Kidney tubule cell (primary cell): ENCODE results near the gene ECE1.

Experiments used
- DNase-seq: peaks from one replicate; pipeline ENCODE4 v3.0.0-alpha.2; 2018; ENCODE audit warnings: low spot score

Gene ECE1

DNA sequence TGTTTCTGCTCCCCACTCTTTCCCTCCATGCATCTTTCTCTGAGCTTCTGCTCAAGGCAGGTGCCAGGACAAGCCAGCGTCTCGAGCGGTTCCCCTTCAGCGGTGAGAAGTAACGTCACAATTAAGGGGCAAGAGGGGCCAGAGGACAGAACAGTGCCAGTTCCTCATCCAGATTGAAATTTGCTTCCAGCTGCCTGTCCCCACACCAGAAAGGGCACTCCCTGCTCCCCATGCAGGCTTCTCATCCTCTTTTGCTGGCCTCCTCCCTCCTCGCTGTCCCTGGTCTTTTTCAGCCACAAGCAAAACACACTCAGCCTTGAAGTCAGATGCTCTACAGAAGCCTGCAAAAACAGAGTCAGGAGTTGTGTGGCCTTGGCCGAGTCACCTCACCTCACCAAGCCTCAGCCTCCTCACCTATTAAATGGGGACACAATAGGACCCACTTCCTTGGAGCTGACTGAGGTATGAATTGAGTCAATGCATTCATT is 35.0 kb upstream of the ECE1 start:
- DNase-seq, result peak; percentile 61

DNA sequence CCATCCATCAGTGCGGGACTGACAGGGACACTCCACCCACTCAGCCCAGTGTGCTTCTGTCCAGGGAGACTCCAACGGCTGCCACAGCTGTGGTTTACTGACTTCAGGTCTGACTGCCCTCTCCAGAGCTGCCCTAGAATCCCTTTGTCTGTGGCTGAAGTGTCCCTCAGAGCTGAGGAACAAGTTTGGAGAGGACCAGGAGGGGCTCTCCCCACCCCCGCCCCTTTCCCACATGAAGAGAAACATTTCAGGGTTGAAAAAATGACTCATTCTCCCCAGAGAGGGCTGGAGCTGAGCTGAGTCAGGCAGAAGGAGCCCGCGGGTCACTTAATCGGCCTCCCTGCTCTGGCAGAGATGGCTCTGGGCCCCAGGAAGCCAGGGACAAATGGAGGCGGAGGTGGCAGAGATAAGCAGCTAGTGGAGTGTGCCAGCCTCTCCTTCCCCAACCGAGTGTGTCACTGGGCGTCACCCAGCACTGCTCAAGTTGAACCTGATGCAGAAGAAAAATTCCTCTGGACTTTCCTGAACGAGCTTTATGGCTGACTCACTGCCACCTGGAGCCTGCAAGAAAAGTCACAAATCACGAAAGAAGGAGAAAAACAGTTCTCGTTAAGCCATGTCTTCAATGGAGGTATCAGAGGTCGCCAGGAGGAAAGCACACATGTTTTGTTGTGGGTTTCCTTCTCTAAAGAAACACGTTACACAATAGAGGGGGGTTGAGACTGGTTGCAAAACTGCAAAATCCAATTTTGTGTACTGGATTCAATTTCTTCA is 34.3 kb upstream of the ECE1 start:
- DNase-seq, result peak; percentile 99

DNA sequence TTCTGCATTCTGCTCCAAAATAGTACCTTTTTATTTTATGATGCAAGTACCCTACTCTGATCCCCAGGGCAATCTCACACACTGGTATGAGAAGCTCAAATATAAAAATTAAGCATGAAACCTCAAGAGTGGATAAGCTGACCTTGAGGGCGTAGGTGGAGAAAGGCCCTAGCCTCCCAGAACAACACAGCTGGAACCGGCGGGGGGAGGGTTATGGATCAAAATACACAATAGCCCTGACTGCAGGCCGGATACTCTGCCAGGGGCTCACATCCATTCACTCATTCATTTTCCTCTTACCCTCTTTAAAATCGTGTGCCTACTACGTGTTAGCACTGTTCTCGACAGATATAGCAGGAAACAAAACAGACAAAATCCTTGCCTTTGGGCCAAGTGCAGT is 32.8 kb upstream of the ECE1 start:
- DNase-seq, result no peak

DNA sequence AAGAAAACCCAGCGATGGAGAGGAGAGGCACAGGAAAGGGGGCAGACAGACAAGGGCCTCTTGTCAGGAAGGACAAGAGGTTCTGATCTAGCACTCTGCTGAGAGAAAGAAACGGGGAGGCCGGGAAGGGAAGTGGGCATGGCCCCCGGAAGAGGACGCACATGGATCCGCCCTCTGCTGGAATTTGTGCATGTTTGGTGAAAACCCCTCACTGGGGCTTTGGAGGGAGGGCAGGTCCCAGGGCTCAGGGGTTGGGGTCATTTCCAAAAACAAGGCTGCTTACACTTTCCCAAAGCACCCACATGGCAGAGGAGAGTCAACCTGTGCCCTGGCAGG is 32.4 kb upstream of the ECE1 start:
- no peak for DNase-seq

DNA sequence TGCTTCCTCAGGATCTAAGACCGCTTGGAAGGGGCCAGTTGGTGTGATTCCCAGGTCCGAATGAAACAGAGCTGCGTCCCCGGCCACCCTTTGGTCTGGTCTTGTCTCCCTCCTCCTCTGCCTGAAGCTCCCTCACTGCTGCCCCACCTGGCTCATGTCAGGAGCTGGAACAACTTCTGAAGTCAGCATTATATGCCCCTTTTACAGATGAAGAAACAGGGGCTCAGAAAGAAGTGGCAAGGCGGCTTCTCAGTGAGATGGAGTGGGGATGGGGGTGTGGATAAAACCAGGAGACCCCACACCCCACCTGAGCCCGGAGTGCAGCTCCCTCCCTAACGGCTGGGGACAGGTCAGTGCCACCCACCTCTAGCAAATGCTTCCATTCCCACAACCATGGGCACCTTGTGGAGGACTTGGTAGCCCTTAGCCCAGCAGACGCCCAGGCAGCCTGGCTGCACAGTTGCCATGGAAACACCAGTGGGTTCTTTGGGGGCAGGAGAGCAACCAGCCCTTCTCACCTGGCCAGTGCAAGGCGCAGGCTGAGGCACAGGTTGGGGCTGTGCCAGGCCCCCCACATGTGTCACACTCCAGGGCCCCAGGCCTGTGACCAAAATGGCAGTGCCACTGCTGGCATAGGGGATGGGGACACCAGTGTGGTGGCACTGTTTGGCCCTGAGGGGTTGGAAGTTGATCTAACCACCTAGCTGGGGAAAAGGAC is 31.9 kb upstream of the ECE1 start:
- DNase-seq, result no peak

DNA sequence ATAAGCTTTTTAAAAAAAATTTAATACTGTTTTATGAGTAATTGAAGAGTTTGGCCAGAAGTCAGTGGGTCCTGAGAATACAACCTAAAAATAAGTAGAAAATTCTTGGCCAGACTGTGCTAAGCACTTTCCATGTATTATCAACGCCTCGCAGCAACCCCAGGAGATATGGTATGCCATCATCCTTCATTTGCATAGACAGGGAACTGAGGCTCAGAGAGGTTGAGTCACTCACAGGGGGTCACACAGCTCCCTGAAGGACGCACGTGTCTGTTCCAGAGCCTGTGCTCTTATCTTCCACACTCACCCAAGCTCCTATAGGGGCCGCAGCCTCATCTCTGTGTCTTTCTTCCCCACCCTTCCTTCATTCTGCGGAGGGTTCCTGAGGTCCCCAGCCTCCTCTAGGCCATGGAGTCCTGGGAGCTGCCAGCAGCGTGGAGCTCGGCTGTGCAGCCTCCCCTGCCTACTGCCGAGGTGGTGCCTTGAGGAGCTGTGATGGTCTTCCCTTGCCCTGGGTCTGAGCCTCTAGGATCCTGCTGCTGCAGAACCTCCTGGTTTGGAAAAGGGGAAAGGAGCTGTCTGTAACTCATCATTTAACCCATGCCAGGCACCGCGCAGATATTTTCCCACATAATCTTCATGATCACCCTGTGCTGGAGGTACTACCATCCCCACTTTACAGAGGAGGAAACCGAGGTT is 30.3 kb upstream of the ECE1 start:
- no peak for DNase-seq

DNA sequence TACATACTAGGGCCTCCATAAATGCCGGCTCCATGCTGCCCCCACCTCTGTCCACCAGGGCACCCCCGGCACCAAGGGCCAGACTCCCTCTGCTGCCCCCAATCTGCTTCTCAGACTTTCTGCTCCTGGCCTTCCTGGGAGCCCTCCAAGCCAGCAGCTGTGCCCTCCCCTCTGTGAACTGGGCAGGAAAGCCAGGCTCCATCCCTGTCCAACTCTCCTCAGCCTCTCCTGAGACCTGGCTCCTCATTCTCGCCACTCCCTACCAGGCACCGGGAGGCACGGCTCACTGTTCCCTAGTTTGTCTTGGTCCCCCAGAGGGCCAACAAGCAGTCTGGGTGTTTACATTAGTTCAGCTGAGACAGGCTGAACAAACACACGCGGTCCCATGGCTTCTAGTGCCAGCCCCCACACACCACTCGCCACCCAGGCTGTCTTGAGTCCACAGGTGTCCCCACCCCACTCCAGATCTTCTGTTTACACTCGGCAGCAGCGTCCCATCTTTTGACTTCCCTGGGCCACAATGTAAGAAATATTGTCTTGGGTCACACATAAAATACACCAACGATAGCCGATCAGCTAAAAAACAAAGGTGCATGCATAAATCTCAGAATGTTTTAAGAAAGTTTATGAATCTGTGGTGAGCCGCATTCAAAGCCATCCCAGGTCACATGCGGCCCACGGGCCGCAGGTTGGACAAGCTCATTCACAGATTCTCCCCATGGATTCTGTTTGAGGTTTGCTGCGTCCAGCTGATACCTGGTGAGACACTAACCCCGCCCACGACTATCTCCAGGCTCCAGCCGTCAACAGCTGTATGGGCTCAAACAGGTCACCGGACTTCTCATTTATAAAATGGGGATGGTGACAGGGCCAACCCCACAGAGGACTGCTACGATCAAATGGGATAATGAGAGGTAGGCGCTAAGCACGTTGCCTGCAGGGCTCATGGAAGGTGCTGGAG is 29.5 kb upstream of the ECE1 start:
- no peak for DNase-seq

DNA sequence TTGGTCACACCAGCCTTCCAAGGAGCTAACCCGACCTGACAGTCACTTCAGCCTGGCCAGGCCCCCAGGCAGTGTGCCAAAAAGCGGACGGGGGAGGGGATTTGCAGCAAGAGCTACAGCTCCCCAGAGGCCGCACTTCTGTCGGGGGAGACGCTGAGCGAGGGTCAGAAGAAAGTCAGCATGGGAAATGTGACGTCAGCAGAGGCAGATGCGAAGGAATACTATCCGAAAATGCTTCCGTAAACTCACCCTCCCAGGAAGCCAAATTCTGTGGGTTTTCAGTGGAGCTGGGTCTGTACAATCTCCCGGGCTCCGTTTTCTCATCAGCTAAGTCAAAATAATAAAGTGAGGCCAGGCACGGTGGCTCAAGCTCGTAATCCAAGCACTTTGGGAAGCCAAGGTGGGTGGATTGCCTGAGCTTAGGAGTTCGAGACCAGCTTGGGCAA is 28.5 kb upstream of the ECE1 start:
- DNase-seq, result no peak

DNA sequence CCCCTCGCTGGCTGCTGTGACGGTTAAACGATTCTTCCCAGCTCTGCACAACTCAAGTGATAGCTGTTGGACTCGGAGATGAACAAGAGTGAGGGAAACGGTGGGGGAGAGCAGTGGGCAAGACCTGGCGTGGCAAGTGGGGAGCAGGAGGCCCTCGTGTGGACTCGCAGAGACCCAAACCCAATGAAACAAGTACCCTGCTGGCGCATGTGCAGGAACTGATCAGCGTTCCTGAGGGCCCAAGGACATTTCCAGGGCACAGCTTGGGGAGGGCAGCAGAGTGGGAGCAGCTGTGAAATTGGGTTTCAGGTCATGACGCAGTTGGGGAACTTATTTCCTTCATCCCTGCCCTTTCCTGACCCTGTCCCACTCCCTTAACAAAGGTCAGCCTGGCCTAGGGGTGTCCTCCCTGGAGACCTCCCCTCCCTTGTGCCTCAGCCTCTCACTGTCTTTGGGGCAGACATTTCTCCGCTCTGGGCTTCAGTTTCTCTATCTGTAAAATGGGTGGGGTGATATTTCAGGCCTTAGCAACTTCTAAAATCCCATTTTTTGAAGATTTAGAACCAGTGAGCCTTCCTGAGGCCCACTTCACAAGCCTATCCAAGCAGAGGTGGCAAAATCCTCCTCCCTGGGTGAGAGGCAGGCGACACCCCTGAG is 27.9 kb upstream of the ECE1 start:
- no peak for DNase-seq

DNA sequence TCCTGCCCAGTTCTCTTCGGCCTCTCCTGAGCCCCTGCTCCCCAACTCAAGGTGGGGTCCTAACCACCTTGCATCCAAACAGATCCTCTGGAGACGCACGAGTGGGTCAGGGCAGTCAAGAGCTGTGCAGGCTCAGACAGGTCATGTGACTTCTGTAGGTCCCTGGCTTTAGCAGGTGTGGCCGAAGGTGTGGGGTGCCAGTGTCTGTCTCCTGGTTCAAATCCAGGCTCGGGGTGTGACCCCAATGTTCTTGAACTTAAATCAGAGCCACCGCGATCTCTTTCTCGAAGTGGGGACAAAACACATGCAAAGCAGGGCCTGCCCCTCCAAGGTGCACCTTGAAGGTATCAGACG is 27.4 kb upstream of the ECE1 start:
- no peak for DNase-seq

DNA sequence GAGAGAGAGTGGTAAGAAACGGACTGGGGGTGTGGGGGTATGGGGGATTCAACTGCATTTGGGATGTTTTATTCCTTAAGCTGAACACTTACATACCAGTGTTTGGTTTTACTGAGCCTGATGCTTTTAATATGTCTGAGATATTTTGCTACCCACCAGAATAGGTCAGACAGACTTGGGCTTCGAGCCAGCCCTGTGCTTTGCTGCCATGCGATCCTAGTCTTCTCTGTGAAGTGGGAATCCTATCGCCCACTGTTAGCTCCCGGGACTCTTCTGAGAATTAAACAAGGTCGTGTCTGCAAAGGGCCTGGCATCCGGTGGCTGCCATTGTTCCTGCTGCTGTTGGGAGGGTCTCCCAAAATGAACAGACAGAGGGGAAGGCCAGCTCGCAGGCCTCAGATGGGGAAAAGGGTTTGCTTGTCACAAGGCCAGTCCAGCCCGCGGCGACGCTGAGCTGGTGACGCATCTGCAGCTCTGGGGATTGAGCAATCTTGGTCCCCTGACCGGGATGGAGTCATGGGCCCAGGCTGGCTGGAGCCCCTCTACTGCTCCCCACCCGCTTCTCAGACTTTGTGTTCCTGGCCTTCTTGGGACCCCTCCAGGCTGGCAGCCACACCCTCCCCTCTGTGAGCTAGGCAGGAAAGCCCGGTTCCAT is 26.9 kb upstream of the ECE1 start:
- DNase-seq, result no peak

DNA sequence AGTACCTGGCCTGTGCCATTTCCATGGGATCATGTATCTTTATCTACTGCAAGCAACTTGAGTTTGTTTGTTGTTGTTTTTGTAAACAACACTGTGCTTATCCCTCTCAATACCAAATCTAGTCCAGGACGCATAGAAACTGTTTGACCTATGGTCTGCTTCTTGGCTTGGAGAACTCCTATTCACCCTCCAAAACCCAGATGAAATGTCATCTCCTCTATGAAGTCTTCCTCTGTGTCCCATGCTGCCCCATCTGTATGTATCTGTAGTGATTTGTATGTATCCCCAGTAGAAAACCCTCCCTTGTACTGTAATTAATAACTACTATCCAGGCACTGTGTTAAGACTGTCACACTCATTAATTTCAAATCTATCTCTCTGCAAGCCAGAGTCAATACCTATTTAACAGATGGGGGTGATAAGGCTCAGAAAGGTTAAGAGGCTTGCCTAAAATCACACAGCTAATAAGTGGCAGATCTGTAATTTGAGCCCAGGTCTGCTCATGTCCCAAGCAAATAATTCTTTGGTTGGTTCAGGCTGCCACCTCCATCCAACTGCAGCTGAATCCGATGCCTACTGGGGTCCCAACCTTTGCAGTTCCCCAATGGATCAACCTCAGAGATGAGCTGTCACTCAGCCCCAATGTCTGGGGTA is 24.6 kb upstream of the ECE1 start:
- no peak for DNase-seq

DNA sequence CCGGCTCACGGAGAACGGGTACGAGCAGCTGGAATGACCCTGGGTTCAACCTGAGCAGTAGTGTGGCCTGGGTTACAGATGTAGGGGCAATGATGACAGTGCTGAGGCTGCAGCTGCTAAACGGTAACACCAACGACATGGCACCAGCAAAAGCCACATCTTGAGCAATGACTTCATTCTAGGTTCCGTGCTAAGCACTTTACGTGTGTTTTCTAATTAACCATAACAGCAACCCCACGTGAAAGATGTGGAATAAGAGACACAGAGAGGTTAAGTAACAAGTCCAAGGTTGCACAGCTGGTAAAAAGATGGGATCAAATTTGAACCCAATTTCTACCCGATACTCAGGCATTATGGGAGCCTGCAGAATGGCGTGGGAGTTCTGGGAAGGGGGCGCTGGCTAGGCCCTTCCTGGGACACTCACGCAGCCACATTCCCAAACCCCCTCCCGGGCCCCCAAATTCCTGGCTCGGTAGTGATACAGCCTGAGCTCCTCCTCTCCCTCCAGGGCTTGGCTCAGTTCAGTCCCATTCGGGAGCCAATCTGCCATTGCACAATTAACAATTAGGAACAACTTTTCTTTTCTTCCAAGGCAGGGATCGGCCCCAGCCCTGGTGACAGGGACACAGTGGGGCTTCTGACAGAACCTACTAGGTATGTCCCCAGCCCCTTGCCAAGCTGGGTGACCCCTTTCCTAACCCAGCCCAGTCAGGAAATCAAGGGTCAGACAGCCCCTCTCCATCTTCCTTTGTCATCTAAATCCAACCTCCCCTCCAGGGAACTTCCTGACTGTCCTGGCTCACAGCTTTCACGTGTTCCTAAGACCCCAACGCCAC is 23.8 kb upstream of the ECE1 start:
- DNase-seq, result no peak

DNA sequence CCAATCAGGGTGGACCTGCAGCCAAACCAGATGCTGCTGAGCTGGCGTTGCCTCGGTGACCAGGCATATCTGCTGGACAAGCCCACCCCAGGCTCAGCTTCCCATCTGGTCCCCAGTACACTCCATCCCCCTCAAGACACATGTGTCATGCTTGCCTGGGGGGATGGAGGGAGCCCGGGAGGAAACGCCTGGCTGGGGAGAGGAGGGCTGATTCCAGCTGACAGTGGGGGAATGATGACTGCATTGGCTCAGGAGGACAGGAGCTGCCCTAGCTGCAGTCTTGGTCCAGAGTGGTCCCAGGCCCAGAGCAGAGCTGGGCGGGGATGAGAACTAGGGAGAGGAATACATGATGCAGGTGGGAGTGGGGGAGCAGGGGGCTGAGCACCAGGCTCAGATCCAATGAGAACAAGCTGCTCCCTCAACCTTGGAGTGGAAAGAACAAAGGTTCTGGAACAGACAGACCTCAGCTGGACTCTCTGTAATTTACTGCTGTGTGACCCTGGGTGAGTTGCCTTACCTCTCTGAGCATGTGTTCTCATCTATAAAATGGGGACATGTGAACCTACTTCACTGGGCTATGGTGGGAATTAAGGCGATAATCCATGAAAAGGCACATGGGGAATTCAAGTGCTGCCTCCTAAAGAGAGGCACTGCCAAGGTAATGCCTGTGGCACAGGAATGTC is 23.1 kb upstream of the ECE1 start:
- DNase-seq, result no peak

DNA sequence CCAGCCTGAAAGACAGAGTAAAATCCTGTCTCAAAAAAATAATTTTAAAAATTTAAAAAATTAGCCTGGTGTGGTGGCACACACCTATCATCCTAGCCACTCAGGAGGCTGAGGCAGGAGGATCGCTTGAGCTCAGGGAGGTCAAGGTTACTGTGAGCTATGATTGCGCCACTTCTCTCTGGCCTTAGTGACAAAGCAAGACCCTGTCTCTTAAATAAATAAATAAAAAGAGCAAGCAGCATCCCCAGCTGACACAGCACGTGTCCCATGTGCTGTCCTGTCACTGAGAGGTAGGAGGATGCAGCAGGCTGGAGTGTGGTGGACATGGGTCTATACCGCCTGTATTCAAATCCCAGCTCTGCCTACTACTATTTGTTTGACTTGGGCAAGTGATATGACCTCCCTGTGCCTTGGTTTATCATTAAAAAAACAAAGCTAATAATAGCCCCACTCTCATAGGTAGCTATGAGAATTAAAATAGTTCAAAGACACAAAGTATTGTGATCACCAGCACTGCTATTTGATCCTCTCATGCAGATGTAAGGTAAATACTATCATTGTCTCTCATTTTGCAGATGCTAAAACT is 22.2 kb upstream of the ECE1 start:
- no peak for DNase-seq

DNA sequence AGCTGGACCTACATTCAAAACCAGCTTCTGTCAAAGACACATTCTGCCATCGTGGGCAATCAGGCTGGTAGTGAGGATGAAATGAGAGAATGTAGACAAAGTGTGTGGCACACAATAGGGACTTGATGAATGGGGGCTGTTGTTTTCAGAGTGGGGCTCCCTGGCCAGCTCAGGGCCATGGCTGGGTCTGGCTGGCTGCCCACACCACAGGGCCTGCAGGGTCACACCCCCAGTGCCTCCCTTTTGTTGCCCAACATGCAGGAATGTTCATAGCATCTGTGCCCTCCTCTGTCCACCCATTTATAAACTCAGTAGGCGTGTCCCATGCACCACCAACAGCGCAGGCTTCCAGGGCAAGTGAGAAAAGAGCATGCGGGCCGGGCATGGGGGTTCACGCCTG is 20.8 kb upstream of the ECE1 start:
- no peak for DNase-seq

DNA sequence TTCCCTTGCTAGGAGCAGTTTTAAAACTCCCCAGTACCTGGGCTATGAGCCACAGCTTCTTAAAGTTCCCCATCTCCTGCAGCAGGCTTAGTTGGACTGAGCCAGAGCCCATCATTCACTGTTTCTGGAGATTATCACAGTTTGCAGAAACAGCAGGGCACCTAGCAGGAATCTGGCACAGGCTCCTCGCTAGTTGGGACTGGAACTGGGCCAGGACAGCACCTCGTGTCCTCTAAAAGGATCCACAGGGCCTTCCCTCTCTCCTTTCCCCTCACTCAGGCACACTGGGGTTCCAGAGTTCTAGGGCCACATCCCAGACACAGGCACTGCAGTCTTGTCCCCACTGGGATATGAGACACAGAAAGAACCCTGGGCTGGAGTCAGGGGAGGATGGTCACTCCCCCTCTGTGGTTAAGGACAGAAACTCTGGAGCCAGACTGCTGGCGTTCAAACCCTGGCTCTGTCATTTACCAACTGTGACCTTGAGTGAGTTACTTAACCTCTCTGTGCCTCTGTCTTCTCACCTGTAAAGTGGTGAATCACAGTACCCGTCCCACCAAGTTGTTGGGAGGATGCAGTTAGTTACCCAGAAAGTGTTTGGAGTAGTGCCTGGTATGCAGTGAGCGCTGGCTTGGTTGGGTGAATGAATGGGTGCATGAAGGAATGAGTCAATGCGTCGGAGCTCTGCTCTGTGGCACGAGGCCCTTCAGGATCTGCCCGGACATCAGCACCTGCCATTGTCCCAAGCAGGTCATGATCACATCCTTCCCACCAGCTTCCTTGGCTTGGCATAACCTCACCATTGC is 18.8 kb upstream of the ECE1 start:
- peak; percentile 91 for DNase-seq

DNA sequence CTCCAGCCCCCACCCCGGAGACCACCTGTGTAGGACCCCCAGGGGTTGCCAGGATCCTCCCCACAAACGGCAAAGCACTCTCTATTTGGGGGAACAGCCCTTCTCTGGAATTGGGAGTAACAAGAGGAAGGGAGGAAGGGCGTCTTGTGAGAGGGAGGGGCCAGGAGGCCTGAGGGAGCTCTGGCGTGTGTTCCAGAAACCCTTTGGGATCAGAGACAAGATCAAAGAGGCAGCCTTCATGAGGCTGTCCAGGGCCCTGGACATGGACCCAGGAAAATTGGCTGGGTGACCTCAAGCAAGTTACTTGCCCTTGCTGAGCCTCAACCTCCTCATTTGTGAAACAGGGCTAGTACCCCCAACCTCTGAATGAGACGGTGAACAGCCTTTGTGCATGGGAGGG is 18.1 kb upstream of the ECE1 start:
- no peak for DNase-seq
